WTC11 (cell line): Measurements from ENCODE around the gene SAP30BP.

Experiments
- CTCF ChIP-seq: fragments of 200-600 bp; IDR thresholded peaks from 2 replicates; pipeline ENCODE4 v1.8.0; 2022; ENCODE audit warnings: antibody characterized with exemption
- E2F4 ChIP-seq: sonication (generic); formaldehyde crosslinking; IDR thresholded peaks from 2 replicates; pipeline ENCODE4 v1.8.1; 2022; ENCODE audit warnings: low read depth, mild to moderate bottlenecking, moderate library complexity, missing genetic modification reagents, borderline replicate concordance
- FOXJ3 ChIP-seq: sonication (generic); formaldehyde crosslinking; IDR thresholded peaks from 2 replicates; pipeline ENCODE4 v1.9.0; 2021; ENCODE audit warnings: missing genetic modification reagents, mild to moderate bottlenecking, borderline replicate concordance
- TEAD4 ChIP-seq: sonication (generic); formaldehyde crosslinking; IDR thresholded peaks from 2 replicates; pipeline ENCODE4 v1.8.0; 2022; ENCODE audit warnings: mild to moderate bottlenecking, missing genetic modification reagents

GRCh38 chr17:75724016-75725003 is 57.2 kb downstream of the SAP30BP start:
- TF ChIP-seq CTCF (no peak), E2F4 (no peak), TEAD4 (CRISPR knock-in tag) (no peak), FOXJ3 (no peak)
